Neural cell (in vitro differentiated cells): ENCODE results near the gene ATP1A4. TPM values are rescaled to one million over a fixed set of nuclear protein-coding genes. Genes with fewer than 3 reads are reported as not detected.

Experiments
- H2AFZ ChIP-seq: fragments of 200-600, 300-800 bp; sonication (generic), shearing (Covaris generic); 2 replicates; pipeline ENCODE4 v1.6.0; 2014; ENCODE audit warnings: low read depth, mild to moderate bottlenecking, antibody characterized with exemption, low read length, moderate library complexity
- H3F3A ChIP-seq: fragments of 200-600 bp; shearing (Covaris generic); 2 replicates; pipeline ENCODE4 v1.6.1; 2016; ENCODE audit warnings: mild to moderate bottlenecking, moderate library complexity, mixed read lengths, antibody characterized with exemption, low read length; ENCODE audit not compliant: insufficient read depth, poor library complexity, severe bottlenecking
- H3K27ac ChIP-seq: fragments of 200-600, 300-800 bp; sonication (generic), shearing (Covaris generic); 2 replicates; pipeline ENCODE4 v1.5.1; 2014; ENCODE audit warnings: mild to moderate bottlenecking, low read length, moderate library complexity
- H3K27me3 ChIP-seq: fragments of 300-800, 200-600 bp; sonication (generic), shearing (Covaris generic); 2 replicates; pipeline ENCODE4 v1.6.0; 2014; ENCODE audit warnings: mild to moderate bottlenecking, low read depth, low read length, moderate library complexity; ENCODE audit not compliant: insufficient read depth
- H3K36me3 ChIP-seq: fragments of 300-800, 200-600 bp; sonication (generic), shearing (Covaris generic); 2 replicates; pipeline ENCODE4 v1.5.1; 2014; ENCODE audit warnings: mild to moderate bottlenecking, antibody characterized with exemption, low read length, moderate library complexity; ENCODE audit not compliant: insufficient read depth
- H3K4me2 ChIP-seq: fragments of 300-800, 200-600 bp; sonication (generic), shearing (Covaris generic); 2 replicates; pipeline ENCODE4 v1.6.0; 2014; ENCODE audit warnings: mild to moderate bottlenecking, low read length
- H3K4me3 ChIP-seq: fragments of 300-800, 200-600 bp; sonication (generic), shearing (Covaris generic); 2 replicates; pipeline ENCODE4 v1.5.1; 2014; ENCODE audit warnings: mild to moderate bottlenecking, low read length, moderate library complexity
- H3K79me2 ChIP-seq: fragments of 200-600 bp; shearing (Covaris generic); replicated peaks from 2 replicates; pipeline ENCODE4 v1.6.0; 2014; ENCODE audit warnings: mild to moderate bottlenecking, low read length, moderate library complexity; ENCODE audit not compliant: insufficient read depth
- H3K9ac ChIP-seq: fragments of 300-800, 200-600 bp; sonication (generic), shearing (Covaris generic); 2 replicates; pipeline ENCODE4 v1.6.1; 2016; ENCODE audit warnings: mild to moderate bottlenecking, low read length, mixed read lengths
- H3K9me2 ChIP-seq: fragments of 200-600 bp; shearing (Covaris generic); 2 replicates; pipeline ENCODE4 v1.6.1; 2016; ENCODE audit warnings: mild to moderate bottlenecking, low read length, mixed read lengths; ENCODE audit not compliant: insufficient read depth
- H3K9me3 ChIP-seq: fragments of 200-600, 300-800 bp; sonication (generic), shearing (Covaris generic); 2 replicates; pipeline ENCODE4 v1.6.1; 2016; ENCODE audit warnings: mild to moderate bottlenecking, mixed run types, low read length, moderate library complexity, mixed read lengths
- H4K20me1 ChIP-seq: fragments of 200-600 bp; shearing (Covaris generic); 2 replicates; pipeline ENCODE4 v1.6.1; 2016; ENCODE audit warnings: mild to moderate bottlenecking, mixed run types; ENCODE audit not compliant: insufficient read depth
- CTCF ChIP-seq: fragments of 450-650 bp; IDR thresholded peaks from 2 replicates; pipeline ENCODE4 v1.5.1; 2014; ENCODE audit warnings: antibody characterized with exemption, mild to moderate bottlenecking, moderate library complexity; ENCODE audit not compliant: poor library complexity, severe bottlenecking
- EP300 ChIP-seq: fragments of 450-650 bp; conservative IDR thresholded peaks from 2 replicates; pipeline ENCODE4 v1.6.1; 2014; ENCODE audit warnings: antibody characterized with exemption, mild to moderate bottlenecking, moderate library complexity; ENCODE audit not compliant: poor library complexity, severe bottlenecking
- EZH2 ChIP-seq: fragments of 200-600, 300-800 bp; shearing (Covaris generic), sonication (generic); IDR thresholded peaks from 2 replicates; pipeline ENCODE4 v1.6.1; 2014; ENCODE audit warnings: antibody characterized with exemption, low read length, borderline replicate concordance, mild to moderate bottlenecking; ENCODE audit not compliant: insufficient read depth, poor library complexity, severe bottlenecking
- MXI1 ChIP-seq: fragments of 450-650 bp; conservative IDR thresholded peaks from 2 replicates; pipeline ENCODE4 v1.6.1; 2014; ENCODE audit warnings: antibody characterized with exemption, mild to moderate bottlenecking; ENCODE audit not compliant: poor library complexity, severe bottlenecking
- POLR2AphosphoS5 ChIP-seq: IDR thresholded peaks from 2 replicates; pipeline ENCODE4 v1.6.1; 2012
- RAD21 ChIP-seq: fragments of 450-650 bp; conservative IDR thresholded peaks from 2 replicates; pipeline ENCODE4 v1.6.1; 2014; ENCODE audit warnings: antibody characterized with exemption, mild to moderate bottlenecking, moderate library complexity
- SMC3 ChIP-seq: fragments of 450-650 bp; conservative IDR thresholded peaks from 2 replicates; pipeline ENCODE4 v1.6.1; 2014; ENCODE audit warnings: antibody characterized with exemption, mild to moderate bottlenecking, moderate library complexity; ENCODE audit not compliant: poor library complexity
- TAF1 ChIP-seq: IDR thresholded peaks from 2 replicates; pipeline ENCODE4 v1.6.1; 2012; ENCODE audit warnings: low read depth
- polyA plus RNA-seq: library from polyadenylated mRNA; depleted of rRNA; stranded (reverse); fragments of >200 nt; gene quantifications from 2 replicates; pipeline ENCODE4 v1.2.3, GENCODE V29; 2014
- TF ChIP-seq, protein P1 (sequence below): IDR thresholded peaks from 2 replicates; pipeline ENCODE4 v1.6.1; 2012; ENCODE audit warnings: borderline replicate concordance

Gene ATP1A4
- polyA plus RNA-seq, 1 donor from 2014 or later = not detected

GRCh38 chr1:160208557-160209320, 57.3 kb downstream of the ATP1A4 start:
- Histone ChIP-seq H3K9ac (peak overlapping the region; percentile 51), H3K79me2 (peaks cover 29% of the 10 kb centered on the region), H3K4me2 (peak overlapping the region; percentile 4), H3K27me3 (no peaks in the 10 kb centered on the region), H3K9me3 (no peaks in the 10 kb centered on the region), H3F3A (peaks cover 5% of the 10 kb centered on the region), H3K36me3 (peaks cover 15% of the 10 kb centered on the region), H3K27ac (peak overlapping the region; percentile 87), H3K9me2 (no peaks in the 10 kb centered on the region), H2AFZ (no peak overlapping the region), H3K4me3 (peak overlapping the region; percentile 56), H4K20me1 (no peaks in the 10 kb centered on the region)
- TF ChIP-seq SMC3 (no peak), EZH2 (no peak), POLR2AphosphoS5 (no peak)

DNA sequence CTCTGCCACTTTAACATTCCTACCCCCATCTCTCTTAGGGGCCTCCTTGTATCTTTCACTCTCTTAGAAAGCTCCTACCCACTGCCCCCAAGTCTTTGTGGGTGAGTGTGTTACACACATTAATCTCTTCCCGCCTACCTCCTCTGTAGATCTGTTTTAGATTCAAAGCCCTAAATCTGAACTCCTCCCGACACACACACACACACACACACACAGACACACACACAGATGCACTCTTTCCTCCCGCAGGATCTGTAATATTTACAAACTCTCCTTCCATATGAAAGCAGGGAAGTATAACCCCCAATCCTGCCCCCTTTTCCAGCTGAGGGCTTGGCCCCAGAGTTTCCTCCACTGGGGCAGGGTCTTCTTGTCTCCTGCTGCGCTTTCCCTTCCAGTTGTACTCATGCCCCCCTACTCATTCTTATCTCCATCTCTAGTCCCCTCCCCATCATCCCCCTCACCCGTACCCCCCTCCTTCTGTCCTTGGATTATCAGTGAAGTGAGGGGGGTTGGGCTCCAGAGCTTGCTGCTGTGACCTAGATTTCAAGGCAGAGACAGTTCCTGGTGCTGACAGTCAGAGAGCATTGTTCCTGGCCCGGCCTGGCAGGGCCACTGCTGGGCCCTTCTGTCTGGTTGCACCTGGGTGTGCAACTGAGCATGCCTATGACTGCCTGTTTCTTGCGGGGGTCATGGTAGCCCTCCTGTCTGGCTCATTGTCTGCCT, 58.1 kb downstream of the ATP1A4 start:
- peak overlapping the region; percentile 4 for H3K4me2 ChIP-seq
- H3F3A ChIP-seq = peaks cover 5% of the 10 kb centered on the region
- peak overlapping the region; percentile 51 for H3K9ac ChIP-seq
- no peaks in the 10 kb centered on the region for H3K27me3 ChIP-seq
- no peak overlapping the region for H2AFZ ChIP-seq
- no peaks in the 10 kb centered on the region for H3K9me2 ChIP-seq
- no peaks in the 10 kb centered on the region for H3K9me3 ChIP-seq
- peaks cover 29% of the 10 kb centered on the region for H3K79me2 ChIP-seq
- H3K36me3 ChIP-seq = peaks cover 15% of the 10 kb centered on the region
- H3K4me3 ChIP-seq = peak overlapping the region; percentile 56
- H3K27ac ChIP-seq = peak overlapping the region; percentile 87
- no peaks in the 10 kb centered on the region for H4K20me1 ChIP-seq
- peak; percentile 10 for TF ChIP-seq RAD21
- peak; percentile 30 for TF ChIP-seq POLR2AphosphoS5
- TF ChIP-seq MXI1 = no peak
- no peak for TF ChIP-seq TAF1

DNA sequence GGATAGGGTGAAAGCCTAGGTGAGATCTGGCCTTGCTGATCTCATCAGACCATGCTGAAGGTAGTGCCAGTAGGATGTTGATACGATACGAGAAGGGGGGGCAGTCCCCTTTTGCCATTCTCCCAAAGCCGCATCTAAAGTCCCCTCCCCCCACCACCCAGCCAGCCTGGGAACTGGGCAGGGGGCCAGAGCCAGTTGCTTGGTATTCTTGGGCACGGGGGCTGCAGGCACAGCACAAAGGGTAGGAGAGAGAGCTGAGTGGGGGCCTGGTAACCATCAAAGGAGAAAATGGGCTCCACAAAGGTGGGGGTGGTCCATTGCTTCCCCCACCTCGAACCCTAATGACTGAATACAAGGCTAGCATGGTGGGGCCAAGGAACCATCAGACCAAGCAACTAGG, 59.2 kb downstream of the ATP1A4 start:
- peaks cover 5% of the 10 kb centered on the region for H3F3A ChIP-seq
- H3K9me2 ChIP-seq = no peaks in the 10 kb centered on the region
- no peaks in the 10 kb centered on the region for H3K9me3 ChIP-seq
- H3K36me3 ChIP-seq = peaks cover 15% of the 10 kb centered on the region
- TF ChIP-seq RAD21 (no peak), MXI1 (no peak), EP300 (no peak), POLR2AphosphoS5 (no peak), SMC3 (no peak), CTCF (no peak), EZH2 (no peak), TAF1 (no peak)
- TF ChIP-seq, protein P1, sequence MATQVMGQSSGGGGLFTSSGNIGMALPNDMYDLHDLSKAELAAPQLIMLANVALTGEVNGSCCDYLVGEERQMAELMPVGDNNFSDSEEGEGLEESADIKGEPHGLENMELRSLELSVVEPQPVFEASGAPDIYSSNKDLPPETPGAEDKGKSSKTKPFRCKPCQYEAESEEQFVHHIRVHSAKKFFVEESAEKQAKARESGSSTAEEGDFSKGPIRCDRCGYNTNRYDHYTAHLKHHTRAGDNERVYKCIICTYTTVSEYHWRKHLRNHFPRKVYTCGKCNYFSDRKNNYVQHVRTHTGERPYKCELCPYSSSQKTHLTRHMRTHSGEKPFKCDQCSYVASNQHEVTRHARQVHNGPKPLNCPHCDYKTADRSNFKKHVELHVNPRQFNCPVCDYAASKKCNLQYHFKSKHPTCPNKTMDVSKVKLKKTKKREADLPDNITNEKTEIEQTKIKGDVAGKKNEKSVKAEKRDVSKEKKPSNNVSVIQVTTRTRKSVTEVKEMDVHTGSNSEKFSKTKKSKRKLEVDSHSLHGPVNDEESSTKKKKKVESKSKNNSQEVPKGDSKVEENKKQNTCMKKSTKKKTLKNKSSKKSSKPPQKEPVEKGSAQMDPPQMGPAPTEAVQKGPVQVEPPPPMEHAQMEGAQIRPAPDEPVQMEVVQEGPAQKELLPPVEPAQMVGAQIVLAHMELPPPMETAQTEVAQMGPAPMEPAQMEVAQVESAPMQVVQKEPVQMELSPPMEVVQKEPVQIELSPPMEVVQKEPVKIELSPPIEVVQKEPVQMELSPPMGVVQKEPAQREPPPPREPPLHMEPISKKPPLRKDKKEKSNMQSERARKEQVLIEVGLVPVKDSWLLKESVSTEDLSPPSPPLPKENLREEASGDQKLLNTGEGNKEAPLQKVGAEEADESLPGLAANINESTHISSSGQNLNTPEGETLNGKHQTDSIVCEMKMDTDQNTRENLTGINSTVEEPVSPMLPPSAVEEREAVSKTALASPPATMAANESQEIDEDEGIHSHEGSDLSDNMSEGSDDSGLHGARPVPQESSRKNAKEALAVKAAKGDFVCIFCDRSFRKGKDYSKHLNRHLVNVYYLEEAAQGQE = no peak
- H2AFZ ChIP-seq = no peak overlapping the region
- peaks cover 29% of the 10 kb centered on the region for H3K79me2 ChIP-seq
- H3K4me3 ChIP-seq = peak overlapping the region; percentile 56
- no peaks in the 10 kb centered on the region for H4K20me1 ChIP-seq
- peak overlapping the region; percentile 51 for H3K9ac ChIP-seq
- peak overlapping the region; percentile 82 for H3K4me2 ChIP-seq
- H3K27me3 ChIP-seq = no peaks in the 10 kb centered on the region
- H3K27ac ChIP-seq = peak overlapping the region; percentile 87
